ENCODE measurements around the gene SNAPC3.
"Not testable (repeated sequence)": the region's sequence is repeated elsewhere in the genome, so short reads cannot be mapped to it uniquely, and the experiment has no call there.

The SNAPC3 gene

DNA sequence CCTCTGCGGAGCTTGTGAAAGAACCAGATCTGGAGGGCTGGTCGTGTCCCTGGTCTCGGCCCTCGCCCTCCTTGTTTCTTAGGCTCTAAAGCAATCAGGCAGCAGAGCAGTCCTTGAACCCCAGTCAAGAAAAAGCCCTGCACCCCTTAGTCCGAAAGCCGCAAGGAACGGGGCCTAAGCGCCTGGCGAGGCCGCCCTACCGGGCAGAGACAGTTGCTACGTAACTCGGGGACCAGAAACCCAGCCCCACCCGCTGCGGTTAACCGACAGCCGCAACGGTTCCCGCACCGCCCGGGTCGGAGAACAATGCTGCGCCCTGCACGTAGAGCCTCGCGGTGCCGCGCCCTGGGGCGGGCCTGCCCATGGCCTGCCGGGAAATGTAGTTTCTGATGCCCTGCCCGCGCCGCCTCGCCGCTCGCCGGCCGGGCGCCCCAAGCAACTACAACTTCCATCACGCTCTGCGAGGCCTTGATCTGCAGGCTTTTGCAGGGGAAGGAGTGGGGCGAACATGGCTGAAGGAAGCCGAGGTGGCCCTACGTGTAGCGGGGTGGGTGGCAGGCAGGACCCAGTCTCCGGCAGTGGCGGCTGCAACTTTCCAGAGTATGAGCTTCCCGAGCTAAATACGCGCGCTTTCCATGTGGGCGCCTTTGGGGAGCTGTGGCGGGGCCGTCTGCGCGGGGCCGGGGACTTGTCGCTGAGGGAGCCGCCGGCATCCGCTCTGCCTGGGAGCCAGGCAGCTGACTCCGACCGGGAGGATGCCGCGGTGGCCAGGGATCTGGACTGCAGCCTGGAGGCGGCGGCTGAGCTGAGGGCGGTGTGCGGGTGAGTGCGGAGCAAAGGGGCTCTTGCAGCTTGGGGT, at the start of gene SNAPC3:
Gene SNAPC3 (plus strand): TSS at position 505 of the 859 bp plus-strand sequence. CDS start 4 bp downstream, at position 509.
- Histone ChIP-seq H3K36me3 (ENCODE audit: control insufficient read depth, low read depth, low read length) (peaks cover 23% of the 10 kb centered on the region), H3K27ac (ENCODE audit: low read length) (peak within 1 kb of the TSS; percentile 59), H3K27me3 (ENCODE audit: control insufficient read depth, insufficient read depth, low read length) (no peaks in the 10 kb centered on the region), H3K4me3 (ENCODE audit: low read length) (peak within 1 kb of the TSS; percentile 100), H3K9me3 (ENCODE audit: control insufficient read depth, low read depth, low read length) (no peaks in the 10 kb centered on the region), H3K9ac (ENCODE audit: low read length) (peak within 1 kb of the TSS; percentile 79), H3K4me1 (ENCODE audit: control insufficient read depth, low read depth, low read length) (peaks cover 13% of the 10 kb centered on the region)

DNA sequence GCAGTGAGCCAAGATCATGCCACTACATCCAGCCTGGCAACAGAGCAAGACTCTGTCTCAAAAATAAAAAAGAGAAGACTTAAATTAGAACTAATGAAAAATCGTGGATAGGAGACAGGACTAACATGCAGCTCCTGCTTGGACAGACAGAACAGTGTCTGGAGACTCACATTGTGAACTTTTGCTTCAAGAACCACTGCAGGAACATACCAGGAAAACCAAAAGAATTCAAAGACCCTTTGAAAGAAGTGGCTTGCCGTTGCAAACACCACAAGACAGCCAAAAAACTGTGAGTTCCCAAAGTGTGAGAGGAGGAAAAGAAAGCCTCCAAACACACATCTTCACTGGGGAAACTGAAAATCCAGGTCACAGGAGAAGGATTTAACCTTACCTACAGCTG, 48.8 kb upstream of the SNAPC3 start:
- Histone ChIP-seq H3K9ac (ENCODE audit: low read length) (no peak overlapping the region), H3K27ac (ENCODE audit: low read length) (no peak overlapping the region), H3K36me3 (ENCODE audit: control insufficient read depth, low read depth, low read length) (no peaks in the 10 kb centered on the region), H3K4me1 (ENCODE audit: control insufficient read depth, low read depth, low read length) (no peaks in the 10 kb centered on the region), H3K4me3 (ENCODE audit: low read length) (no peak overlapping the region), H3K27me3 (ENCODE audit: control insufficient read depth, insufficient read depth, low read length) (no peaks in the 10 kb centered on the region), H3K9me3 (ENCODE audit: control insufficient read depth, low read depth, low read length) (no peaks in the 10 kb centered on the region)

- no peaks in the 10 kb centered on the region for H3K27me3 ChIP-seq (ENCODE audit: control insufficient read depth, insufficient read depth, low read length)
- no peaks in the 10 kb centered on the region for H3K9me3 ChIP-seq (ENCODE audit: control insufficient read depth, low read depth, low read length)
- no peak overlapping the region for H3K27ac ChIP-seq (ENCODE audit: low read length)
- H3K9ac ChIP-seq (ENCODE audit: low read length) = no peak overlapping the region
- no peak overlapping the region for H3K4me3 ChIP-seq (ENCODE audit: low read length)
- H3K4me1 ChIP-seq (ENCODE audit: control insufficient read depth, low read depth, low read length) = no peaks in the 10 kb centered on the region
- no peaks in the 10 kb centered on the region for H3K36me3 ChIP-seq (ENCODE audit: control insufficient read depth, low read depth, low read length)
Observed at GRCh38 chr9:15374310-15374709, 48.4 kb upstream of the SNAPC3 start.

DNA sequence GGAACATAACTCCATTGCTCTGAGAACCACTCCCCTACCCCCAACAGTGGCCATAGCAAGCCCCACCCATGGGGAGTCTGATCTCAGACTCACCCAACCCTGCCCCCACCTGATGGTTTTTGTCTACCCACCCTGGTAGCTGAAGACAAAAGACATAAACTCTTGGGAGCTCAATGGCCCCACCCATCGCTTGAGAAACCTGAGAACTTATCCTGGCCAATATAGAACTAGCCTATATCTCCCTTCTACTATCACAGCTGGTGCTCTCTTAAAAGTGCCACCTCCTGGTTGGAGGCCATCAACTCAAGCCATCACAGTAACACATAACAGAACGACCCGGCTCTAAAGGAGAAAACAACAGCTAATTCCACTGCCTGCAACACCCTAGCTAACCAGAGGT, 47.9 kb upstream of the SNAPC3 start:
- Histone ChIP-seq H3K9ac (ENCODE audit: low read length) (no peak overlapping the region), H3K9me3 (ENCODE audit: control insufficient read depth, low read depth, low read length) (no peaks in the 10 kb centered on the region), H3K27ac (ENCODE audit: low read length) (no peak overlapping the region), H3K4me1 (ENCODE audit: control insufficient read depth, low read depth, low read length) (no peaks in the 10 kb centered on the region), H3K27me3 (ENCODE audit: control insufficient read depth, insufficient read depth, low read length) (no peaks in the 10 kb centered on the region), H3K4me3 (ENCODE audit: low read length) (no peak overlapping the region), H3K36me3 (ENCODE audit: control insufficient read depth, low read depth, low read length) (no peaks in the 10 kb centered on the region)

- Histone ChIP-seq H3K4me1 (ENCODE audit: control insufficient read depth, low read depth, low read length) (no peaks in the 10 kb centered on the region), H3K9ac (ENCODE audit: low read length) (no peak overlapping the region), H3K27me3 (ENCODE audit: control insufficient read depth, insufficient read depth, low read length) (no peaks in the 10 kb centered on the region), H3K36me3 (ENCODE audit: control insufficient read depth, low read depth, low read length) (no peaks in the 10 kb centered on the region), H3K9me3 (ENCODE audit: control insufficient read depth, low read depth, low read length) (no peaks in the 10 kb centered on the region), H3K27ac (ENCODE audit: low read length) (no peak overlapping the region), H3K4me3 (ENCODE audit: low read length) (no peak overlapping the region)
Observed at GRCh38 chr9:15377625-15378540, 44.8 kb upstream of the SNAPC3 start.

DNA sequence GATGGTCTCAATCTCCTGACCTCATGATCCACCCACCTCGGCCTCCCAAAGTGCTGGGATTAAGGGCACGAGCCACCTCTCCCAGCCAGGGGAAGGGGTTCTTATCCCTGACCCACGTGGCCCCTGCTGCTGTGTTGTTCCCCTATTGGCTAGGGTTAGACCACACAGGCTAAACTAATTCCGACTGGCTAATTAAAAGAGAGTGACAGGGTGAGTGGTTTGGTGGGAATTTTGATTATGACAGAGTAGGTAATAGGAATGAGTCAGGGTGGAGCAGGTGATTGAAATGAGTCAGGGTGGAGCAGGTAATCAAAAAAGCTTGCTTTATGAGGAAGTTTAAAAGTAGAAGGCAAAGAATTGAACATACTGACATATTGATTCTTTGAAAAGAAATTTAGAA, 43.4 kb upstream of the SNAPC3 start:
- not testable (repeated sequence) for H3K36me3 ChIP-seq (ENCODE audit: control insufficient read depth, low read depth, low read length); H3K9ac ChIP-seq (ENCODE audit: low read length); H3K4me3 ChIP-seq (ENCODE audit: low read length); H3K27me3 ChIP-seq (ENCODE audit: control insufficient read depth, insufficient read depth, low read length); H3K9me3 ChIP-seq (ENCODE audit: control insufficient read depth, low read depth, low read length); H3K27ac ChIP-seq (ENCODE audit: low read length); H3K4me1 ChIP-seq (ENCODE audit: control insufficient read depth, low read depth, low read length)

GRCh38 chr9:15379888-15380287, 42.8 kb upstream of the SNAPC3 start:
- H3K27me3 ChIP-seq (ENCODE audit: control insufficient read depth, insufficient read depth, low read length); H3K4me3 ChIP-seq (ENCODE audit: low read length); H3K9me3 ChIP-seq (ENCODE audit: control insufficient read depth, low read depth, low read length); H3K36me3 ChIP-seq (ENCODE audit: control insufficient read depth, low read depth, low read length); H3K4me1 ChIP-seq (ENCODE audit: control insufficient read depth, low read depth, low read length); H3K9ac ChIP-seq (ENCODE audit: low read length); H3K27ac ChIP-seq (ENCODE audit: low read length): not testable (repeated sequence)

DNA sequence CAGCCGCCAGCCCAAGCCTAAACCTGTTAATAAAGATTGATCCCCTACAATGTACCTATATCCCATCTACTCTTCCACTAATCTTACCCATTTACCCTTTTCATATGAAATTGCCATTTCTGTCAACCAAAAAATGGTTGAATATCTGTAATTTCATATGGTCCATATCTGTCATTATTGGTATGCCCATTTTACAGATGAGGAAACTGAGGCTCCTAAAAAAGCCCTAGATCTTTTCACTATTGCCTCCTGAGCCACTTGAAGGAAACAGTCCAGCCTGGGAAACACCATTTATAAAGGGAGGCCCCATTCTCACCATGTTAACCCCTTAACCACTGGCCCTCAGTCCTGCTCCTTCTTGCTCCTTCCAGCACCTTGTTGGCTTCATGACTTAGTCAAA, 41.2 kb upstream of the SNAPC3 start:
- Histone ChIP-seq H3K9ac (ENCODE audit: low read length) (no peak overlapping the region), H3K27me3 (ENCODE audit: control insufficient read depth, insufficient read depth, low read length) (no peaks in the 10 kb centered on the region), H3K36me3 (ENCODE audit: control insufficient read depth, low read depth, low read length) (no peaks in the 10 kb centered on the region), H3K4me1 (ENCODE audit: control insufficient read depth, low read depth, low read length) (no peaks in the 10 kb centered on the region), H3K9me3 (ENCODE audit: control insufficient read depth, low read depth, low read length) (no peaks in the 10 kb centered on the region), H3K27ac (ENCODE audit: low read length) (no peak overlapping the region), H3K4me3 (ENCODE audit: low read length) (no peak overlapping the region)

- Histone ChIP-seq H3K4me3 (ENCODE audit: low read length) (no peak overlapping the region), H3K27ac (ENCODE audit: low read length) (no peak overlapping the region), H3K9me3 (ENCODE audit: control insufficient read depth, low read depth, low read length) (no peaks in the 10 kb centered on the region), H3K27me3 (ENCODE audit: control insufficient read depth, insufficient read depth, low read length) (no peaks in the 10 kb centered on the region), H3K36me3 (ENCODE audit: control insufficient read depth, low read depth, low read length) (no peaks in the 10 kb centered on the region), H3K9ac (ENCODE audit: low read length) (no peak overlapping the region), H3K4me1 (ENCODE audit: control insufficient read depth, low read depth, low read length) (no peaks in the 10 kb centered on the region)
Observed at GRCh38 chr9:15386465-15386864, 36.2 kb upstream of the SNAPC3 start.

DNA sequence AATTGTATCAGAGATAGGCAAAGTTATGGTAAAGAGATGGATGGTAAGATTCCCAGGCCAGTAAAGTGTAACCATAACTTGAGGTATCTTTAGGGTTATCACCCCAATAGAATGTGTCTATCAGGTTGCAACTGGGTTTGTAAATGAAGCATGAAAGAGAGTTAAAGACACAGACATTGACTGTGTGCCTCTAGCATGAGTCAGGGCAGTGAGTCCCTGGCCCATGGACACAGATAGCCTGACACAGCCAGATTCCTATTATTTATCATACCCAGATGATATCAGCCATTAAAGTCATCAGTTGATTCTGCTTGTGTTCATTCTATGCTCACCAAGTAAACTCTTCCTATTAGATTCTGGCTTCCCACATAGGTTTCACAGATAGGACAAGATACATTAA, 33.5 kb upstream of the SNAPC3 start:
- no peaks in the 10 kb centered on the region for H3K36me3 ChIP-seq (ENCODE audit: control insufficient read depth, low read depth, low read length)
- H3K27ac ChIP-seq (ENCODE audit: low read length) = no peak overlapping the region
- H3K9me3 ChIP-seq (ENCODE audit: control insufficient read depth, low read depth, low read length) = no peaks in the 10 kb centered on the region
- H3K27me3 ChIP-seq (ENCODE audit: control insufficient read depth, insufficient read depth, low read length) = no peaks in the 10 kb centered on the region
- no peak overlapping the region for H3K4me3 ChIP-seq (ENCODE audit: low read length)
- H3K9ac ChIP-seq (ENCODE audit: low read length) = no peak overlapping the region
- no peaks in the 10 kb centered on the region for H3K4me1 ChIP-seq (ENCODE audit: control insufficient read depth, low read depth, low read length)

DNA sequence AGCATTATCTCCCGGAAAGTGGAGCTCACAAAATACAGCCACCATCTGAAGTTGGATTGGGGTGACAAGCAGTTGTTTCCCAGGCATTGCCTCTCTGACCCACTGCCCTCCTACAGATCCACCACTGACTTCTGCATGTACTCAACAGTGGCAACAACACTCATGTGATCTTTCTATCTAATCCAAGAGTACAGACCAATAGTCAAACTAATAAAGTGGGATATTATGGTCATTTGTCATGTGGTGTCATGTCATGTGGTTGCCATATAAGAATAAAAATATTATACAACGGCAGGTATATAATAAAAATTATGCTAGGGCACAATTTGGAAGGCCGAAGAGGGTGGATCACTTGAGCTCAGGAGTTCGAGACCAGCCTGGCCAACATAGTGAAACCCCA, 33.0 kb upstream of the SNAPC3 start:
- H3K27ac ChIP-seq (ENCODE audit: low read length) = no peak overlapping the region
- no peaks in the 10 kb centered on the region for H3K9me3 ChIP-seq (ENCODE audit: control insufficient read depth, low read depth, low read length)
- no peak overlapping the region for H3K4me3 ChIP-seq (ENCODE audit: low read length)
- no peaks in the 10 kb centered on the region for H3K27me3 ChIP-seq (ENCODE audit: control insufficient read depth, insufficient read depth, low read length)
- H3K36me3 ChIP-seq (ENCODE audit: control insufficient read depth, low read depth, low read length) = no peaks in the 10 kb centered on the region
- H3K9ac ChIP-seq (ENCODE audit: low read length) = no peak overlapping the region
- no peaks in the 10 kb centered on the region for H3K4me1 ChIP-seq (ENCODE audit: control insufficient read depth, low read depth, low read length)

All from iPS-18a (cell line).